Left ventricle myocardium inferior (tissue), 1 donor: ENCODE results near the gene ZNF445. TPM values are rescaled to one million over a fixed set of nuclear protein-coding genes. Genes with fewer than 3 reads are reported as not detected.
"Not testable (repeated sequence)": the region's sequence is repeated elsewhere in the genome, so short reads cannot be mapped to it uniquely, and the experiment has no call there.

ENCODE experiments used
- DNase-seq: peaks from one replicate; pipeline ENCODE4 v3.0.0-alpha.2; 2020
- H3K27ac ChIP-seq: fragments of 200-600 bp; replicated peaks from 2 replicates; pipeline ENCODE4 v1.8.0; 2021
- H3K27me3 ChIP-seq: fragments of 200-600 bp; 2 replicates; pipeline ENCODE4 v1.8.0; 2021; ENCODE audit warnings: low read depth
- H3K36me3 ChIP-seq: fragments of 200-600 bp; 2 replicates; pipeline ENCODE4 v1.8.0; 2021
- H3K4me1 ChIP-seq: fragments of 200-600 bp; 2 replicates; pipeline ENCODE4 v1.8.0; 2021
- H3K4me3 ChIP-seq: fragments of 200-600 bp; 2 replicates; pipeline ENCODE4 v1.8.0; 2021; ENCODE audit warnings: mild to moderate bottlenecking, moderate library complexity
- H3K9me3 ChIP-seq: fragments of 200-600 bp; replicated peaks from 2 replicates; pipeline ENCODE4 v1.8.0; 2021
- CTCF ChIP-seq: fragments of 200-600 bp; IDR thresholded peaks from 2 replicates; pipeline ENCODE4 v1.8.0; 2021; ENCODE audit warnings: antibody characterized with exemption, mild to moderate bottlenecking, borderline replicate concordance
- intact Hi-C: fragments of 100-400 bp; cut with micrococcal nuclease; formaldehyde crosslinking; loops from one replicate; pipeline ENCODE4 v1.11.0; 2022
- total RNA-seq: library from RNA; stranded (reverse); fragmentation: NEBNext Ultra II Directional; extraction: Animal tissue kit (Norgen Biotek cat#: 25700); gene quantifications from one replicate; pipeline ENCODE4 v1.2.1, GENCODE V29; 2021
- donor health status: DM: no; HTN: yes; CAD: no; lungs with severe emphysema.

Gene ZNF445
- total RNA-seq, 1 donor from 2014 or later, result 11.8 TPM

GRCh38 chr3:44506961-44507360, 29.5 kb upstream of the ZNF445 start:
- H3K27me3 ChIP-seq, result no peaks in the 10 kb centered on the region
- intact Hi-C loops, result no loop called here
- no peak overlapping the region for H3K27ac ChIP-seq
- peaks cover 15% of the 10 kb centered on the region for H3K36me3 ChIP-seq
- no peak for TF ChIP-seq CTCF
- peaks cover 34% of the 10 kb centered on the region for H3K4me1 ChIP-seq
- no peak for DNase-seq
- H3K9me3 ChIP-seq, result peaks cover 12% of the 10 kb centered on the region
- no peak overlapping the region for H3K4me3 ChIP-seq

- Histone ChIP-seq H3K4me3 (no peak overlapping the region), H3K4me1 (peaks cover 34% of the 10 kb centered on the region), H3K36me3 (peaks cover 19% of the 10 kb centered on the region), H3K9me3 (peaks cover 16% of the 10 kb centered on the region), H3K27ac (no peak overlapping the region), H3K27me3 (no peaks in the 10 kb centered on the region)
- intact Hi-C loops, result no loop called here
- TF ChIP-seq CTCF, result no peak
- DNase-seq, result no peak
These were observed 29.1 kb upstream of the ZNF445 start for GRCh38 chr3:44506556-44506955.

GRCh38 chr3:44504566-44504965, 27.1 kb upstream of the ZNF445 start:
- no peak for TF ChIP-seq CTCF
- H3K36me3 ChIP-seq, result peaks cover 38% of the 10 kb centered on the region
- intact Hi-C loops, result no loop called here

GRCh38 chr3:44503178-44503577, 25.7 kb upstream of the ZNF445 start:
- H3K9me3 ChIP-seq, result peaks cover 50% of the 10 kb centered on the region
- DNase-seq, H3K4me1 ChIP-seq, H3K4me3 ChIP-seq, H3K27me3 ChIP-seq, intact Hi-C loops, H3K27ac ChIP-seq: not testable (repeated sequence)
- H3K36me3 ChIP-seq, result peaks cover 52% of the 10 kb centered on the region

More at GRCh38 chr3:44504566-44504965, 27.1 kb upstream of the ZNF445 start:
- no peaks in the 10 kb centered on the region for H3K27me3 ChIP-seq
- no peak overlapping the region for H3K27ac ChIP-seq
- no peak overlapping the region for H3K4me3 ChIP-seq
- H3K4me1 ChIP-seq, result peaks cover 19% of the 10 kb centered on the region
- H3K9me3 ChIP-seq, result peaks cover 36% of the 10 kb centered on the region
- DNase-seq, result no peak

GRCh38 chr3:44501971-44502370, 24.5 kb upstream of the ZNF445 start:
- Histone ChIP-seq H3K4me3 (no peak overlapping the region), H3K4me1 (no peaks in the 10 kb centered on the region), H3K27me3 (no peaks in the 10 kb centered on the region), H3K27ac (no peak overlapping the region), H3K36me3 (peaks cover 64% of the 10 kb centered on the region), H3K9me3 (peaks cover 62% of the 10 kb centered on the region)
- intact Hi-C loops, result no loop called here
- DNase-seq, result no peak
- no peak for TF ChIP-seq CTCF

- Histone ChIP-seq H3K9me3 (peaks cover 78% of the 10 kb centered on the region), H3K36me3 (peaks cover 72% of the 10 kb centered on the region)
- DNase-seq, intact Hi-C loops, H3K4me3 ChIP-seq, H3K27me3 ChIP-seq, H3K27ac ChIP-seq, H3K4me1 ChIP-seq: not testable (repeated sequence)
These were observed 22.4 kb upstream of the ZNF445 start for GRCh38 chr3:44499899-44500168.
